ENCODE results near the gene LLCFC1. TPM values are rescaled to one million over a fixed set of nuclear protein-coding genes. Genes with fewer than 3 reads are reported as not detected.
"Not testable (repeated sequence)": the region's sequence is repeated elsewhere in the genome, so short reads cannot be mapped to it uniquely, and the experiment has no call there.

The LLCFC1 gene
- total RNA-seq, 1 donor from 2014 or later, result not detected

DNA sequence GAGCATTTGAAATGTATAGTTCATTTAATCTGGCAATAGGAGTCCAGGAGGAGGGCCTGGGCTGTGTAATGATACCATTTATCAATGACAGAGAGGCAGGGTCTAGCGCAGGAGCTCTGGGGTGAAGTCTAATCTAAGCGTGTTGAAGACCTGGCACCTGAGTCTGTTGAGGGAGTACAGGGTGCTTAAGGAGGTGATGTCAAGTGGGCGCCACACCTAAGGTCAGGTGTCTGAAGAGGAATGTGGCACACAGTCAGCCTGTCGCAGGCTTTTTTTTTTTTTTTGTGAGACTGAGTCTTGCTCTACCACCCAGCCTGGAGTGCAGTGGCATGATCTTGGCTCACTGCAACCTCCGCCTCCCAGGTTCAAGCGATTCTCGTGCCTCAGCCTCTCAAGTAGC lies 2.3 kb downstream of the LLCFC1 start:
- no peak for DNase-seq (ENCODE audit: low read depth, low spot score)

DNA sequence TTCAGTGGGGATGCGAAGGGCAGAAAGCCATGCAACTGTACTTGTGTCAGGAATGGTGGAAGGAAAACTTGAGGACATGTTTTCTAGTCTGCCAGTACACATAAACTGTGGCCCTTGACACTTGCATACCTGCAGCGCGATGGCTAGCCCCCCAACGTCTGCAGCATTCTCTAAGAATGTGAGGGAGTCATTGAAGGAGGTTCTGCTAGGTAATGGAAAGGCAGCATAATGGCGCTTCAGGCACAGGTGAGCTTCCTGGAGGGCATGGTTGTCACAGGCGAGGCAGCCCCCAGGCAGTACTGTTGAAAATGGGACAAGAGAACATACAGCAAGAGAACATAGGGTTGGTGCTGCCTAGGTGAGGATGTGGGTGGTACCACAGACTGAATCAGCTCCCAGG lies 3.5 kb downstream of the LLCFC1 start:
- no peak for DNase-seq (ENCODE audit: low read depth, low spot score)

DNA sequence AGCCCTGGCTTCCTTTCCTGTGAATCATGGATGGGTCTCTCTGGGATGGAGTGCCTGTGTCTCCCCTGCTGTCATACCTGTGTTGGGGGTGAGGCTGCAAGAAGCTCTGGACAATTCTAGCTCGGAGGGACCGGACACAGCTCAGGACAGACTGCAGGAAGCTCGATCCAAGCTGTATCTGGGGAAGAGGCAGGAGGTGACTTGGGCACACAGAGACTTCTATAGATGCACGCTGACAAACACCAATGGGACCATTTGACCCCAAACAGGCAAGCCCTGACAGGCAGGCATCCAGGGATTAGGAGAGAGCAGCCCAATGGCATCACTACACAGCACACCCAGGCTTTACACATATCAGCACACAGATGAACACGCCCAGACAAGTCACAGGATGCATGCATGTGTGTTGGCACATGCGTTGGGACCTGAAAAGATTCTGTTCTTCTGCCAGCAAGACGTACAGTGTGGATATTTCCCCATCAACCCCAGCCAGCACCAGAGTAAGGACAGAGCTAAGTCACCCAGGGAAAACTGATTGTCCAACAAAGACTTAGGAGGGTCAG lies 4.5 kb downstream of the LLCFC1 start:
- DNase-seq (ENCODE audit: low read depth, low spot score), result no peak

DNA sequence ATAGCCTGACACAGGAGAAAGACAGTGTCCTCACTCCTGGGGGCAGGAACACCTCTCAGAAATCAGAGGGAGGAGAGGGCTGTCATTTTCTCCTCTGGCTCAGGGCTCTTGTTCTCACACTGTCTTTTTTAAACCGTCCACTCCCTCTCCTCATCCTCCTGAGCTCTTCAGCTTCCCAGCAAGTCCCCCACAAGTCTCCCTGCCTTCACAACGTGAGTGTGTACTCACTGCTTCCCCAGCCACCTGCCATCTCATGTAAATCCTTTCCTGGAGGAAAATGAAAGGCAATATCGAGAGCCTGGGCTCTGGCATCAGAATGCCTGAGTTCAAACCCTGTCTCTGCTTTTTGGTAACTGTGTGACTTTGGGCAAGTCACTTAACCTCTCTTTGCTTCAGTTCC lies 5.7 kb downstream of the LLCFC1 start:
- no peak for DNase-seq (ENCODE audit: low read depth, low spot score)

DNA sequence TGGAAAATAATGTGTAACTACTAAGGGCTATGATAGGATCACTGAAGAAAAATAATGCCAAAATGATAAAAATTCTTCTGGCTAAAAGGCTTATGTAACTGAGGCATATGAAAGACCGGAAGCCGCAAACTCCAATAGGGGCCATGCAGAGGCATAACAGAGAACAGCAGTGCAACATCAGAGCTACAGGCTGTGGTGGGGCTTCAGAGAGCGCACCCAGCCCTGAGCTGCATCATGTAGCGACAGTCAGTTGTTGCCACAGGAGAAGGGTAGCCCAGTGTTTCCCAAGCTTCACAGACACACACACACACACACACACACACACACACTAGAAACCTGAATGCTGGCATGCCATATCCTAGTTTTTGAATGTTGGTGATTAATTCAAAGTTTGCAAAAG lies 9.3 kb downstream of the LLCFC1 start:
- DNase-seq (ENCODE audit: low read depth, low spot score), result no peak

DNA sequence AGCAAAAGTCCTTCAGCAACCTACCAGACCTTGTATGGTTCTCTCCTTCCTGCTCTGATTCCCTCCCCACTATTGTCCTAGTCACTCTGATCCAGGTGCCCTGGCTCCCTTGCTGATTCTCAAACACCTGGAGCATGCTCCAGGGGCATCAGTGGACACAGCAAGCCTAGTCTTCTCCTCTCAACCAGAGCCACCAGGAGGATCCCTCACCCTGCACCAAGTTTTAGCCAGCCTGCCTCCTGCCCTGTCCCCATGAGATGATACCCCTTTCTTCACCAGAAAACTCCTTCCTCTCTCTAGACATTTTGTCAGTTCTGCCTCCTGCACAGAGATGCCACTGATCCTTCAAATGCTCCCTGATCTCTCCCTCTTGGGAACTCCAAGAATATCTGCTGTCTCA lies 11.0 kb downstream of the LLCFC1 start:
- no peak for DNase-seq (ENCODE audit: low read depth, low spot score)

DNA sequence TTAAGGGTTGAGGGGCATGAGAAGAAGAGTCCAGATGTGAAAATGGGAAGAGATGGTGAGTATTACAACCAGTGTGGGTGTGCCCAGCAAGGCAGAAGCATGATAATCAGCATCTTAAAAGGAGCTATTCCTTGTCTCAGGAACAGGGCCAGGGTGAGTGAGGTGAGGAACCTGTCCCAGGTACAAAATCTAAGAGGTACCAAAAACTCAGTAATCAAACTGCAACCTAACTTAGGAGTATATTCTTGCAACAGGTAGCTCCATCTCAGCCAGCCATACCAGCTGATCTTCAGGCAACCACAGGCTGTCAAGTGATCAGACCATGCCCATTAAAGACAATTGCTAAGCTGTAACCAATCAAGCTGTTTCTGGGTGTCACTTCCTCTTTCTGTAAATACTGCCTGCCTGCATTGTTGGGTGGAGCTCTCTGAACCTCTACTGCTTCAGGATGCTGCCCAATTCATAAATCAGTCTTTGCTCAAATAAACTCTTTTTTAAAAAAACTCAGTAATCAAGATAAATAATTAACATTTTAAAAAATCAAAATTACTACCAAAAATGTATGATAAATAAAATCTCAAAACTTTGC lies 15.5 kb downstream of the LLCFC1 start:
- DNase-seq (ENCODE audit: low read depth, low spot score), result no peak

DNA sequence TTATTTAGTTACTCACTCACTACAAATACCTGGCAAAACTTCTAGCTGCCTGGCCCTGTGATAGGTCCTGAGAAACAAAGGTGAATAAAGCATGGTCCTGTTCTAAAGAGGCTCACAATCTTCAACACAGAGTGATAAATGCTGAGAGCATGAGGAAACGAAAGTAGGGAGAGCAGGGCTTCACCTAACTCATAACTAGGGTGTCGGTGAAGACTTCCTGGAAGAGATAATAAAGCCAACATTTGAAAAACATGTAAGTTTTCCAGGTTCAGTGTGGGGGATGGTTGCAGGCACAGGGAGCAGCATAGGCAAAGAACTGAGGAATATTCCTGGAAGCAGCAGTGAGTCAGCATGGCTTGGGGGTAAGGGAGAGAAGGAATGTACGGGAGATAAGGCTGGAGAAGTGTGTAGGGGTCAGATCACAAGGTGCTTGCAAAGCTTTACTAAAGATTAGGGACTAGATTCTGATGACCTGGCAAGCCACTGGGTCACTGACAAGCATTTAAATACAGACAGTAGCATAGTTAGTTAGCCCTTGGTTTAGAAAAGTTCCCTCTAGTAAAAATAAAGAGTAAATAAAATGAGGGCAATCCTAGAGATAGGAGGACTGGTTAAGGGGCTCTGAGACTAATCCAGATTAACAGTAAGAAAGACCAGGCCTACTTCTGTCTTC lies 17.8 kb downstream of the LLCFC1 start:
- DNase-seq (ENCODE audit: low read depth, low spot score), result no peak

DNA sequence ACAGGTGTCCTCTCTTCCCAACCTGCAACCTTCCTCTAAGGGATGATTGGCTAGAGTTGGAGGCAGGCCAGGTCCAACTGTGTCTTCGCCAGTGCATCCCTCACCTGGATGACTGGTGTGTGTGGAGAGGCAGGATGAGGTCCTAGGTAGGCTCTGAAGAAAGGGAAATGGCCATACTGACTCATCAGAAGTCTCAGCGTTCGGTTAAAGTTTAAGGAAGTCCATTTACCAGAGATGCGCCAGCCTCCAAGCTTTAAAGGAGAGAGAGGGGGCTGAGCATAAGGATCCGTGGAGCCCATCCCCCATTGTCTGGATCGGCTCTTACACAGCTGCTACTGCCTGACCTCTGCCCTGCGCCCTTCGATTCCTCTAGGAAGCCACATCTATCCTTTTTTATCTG lies 18.4 kb downstream of the LLCFC1 start:
- DNase-seq (ENCODE audit: low read depth, low spot score), result no peak

DNA sequence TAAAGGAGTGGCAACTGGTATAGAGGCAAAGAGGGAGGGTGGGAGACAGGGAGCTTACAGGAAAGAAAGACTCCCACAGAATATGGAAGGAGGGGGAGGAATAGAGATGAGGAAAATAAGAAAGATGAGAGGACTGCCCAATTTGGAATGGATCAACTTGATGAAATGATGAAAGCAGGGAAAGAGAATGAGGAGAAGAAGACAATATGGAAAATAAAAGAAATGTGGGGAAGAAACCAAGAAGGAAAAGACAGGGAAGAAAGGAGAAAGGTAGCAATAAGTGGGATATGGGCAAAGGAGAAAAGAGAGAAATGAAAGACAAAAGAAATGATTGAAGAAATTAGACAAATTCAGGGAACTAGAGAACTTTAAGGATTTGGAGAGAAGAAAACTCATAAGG lies 19.9 kb downstream of the LLCFC1 start:
- no peak for DNase-seq (ENCODE audit: low read depth, low spot score)

DNA sequence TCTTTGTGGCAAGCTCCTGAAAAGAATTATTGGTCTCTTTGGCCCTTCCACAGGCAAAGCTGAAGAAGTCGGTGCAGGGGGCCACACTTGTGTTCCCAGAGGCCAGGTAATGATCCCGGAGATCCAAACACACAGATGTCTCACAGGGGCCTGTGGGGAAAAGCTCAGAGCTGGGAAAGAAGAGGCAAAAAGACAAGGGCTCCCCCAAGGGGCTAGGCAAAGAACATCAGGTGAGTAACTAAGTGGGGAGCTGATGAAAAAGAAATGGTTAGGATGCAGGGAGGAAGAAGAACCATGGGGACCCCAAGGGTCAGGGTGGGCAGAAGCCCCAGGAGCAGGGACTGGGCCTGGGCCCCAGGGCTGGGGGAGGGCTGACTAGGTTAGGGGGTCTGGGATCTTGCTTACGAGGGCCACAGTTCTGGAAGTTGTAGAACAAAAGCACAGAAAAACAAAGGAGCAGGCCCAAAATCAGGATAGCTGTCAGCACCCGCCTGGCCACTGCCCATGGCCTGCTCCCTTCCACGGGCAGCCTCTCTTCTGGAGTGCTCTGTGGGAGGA lies 21.8 kb downstream of the LLCFC1 start:
- no peak for DNase-seq (ENCODE audit: low read depth, low spot score)

DNA sequence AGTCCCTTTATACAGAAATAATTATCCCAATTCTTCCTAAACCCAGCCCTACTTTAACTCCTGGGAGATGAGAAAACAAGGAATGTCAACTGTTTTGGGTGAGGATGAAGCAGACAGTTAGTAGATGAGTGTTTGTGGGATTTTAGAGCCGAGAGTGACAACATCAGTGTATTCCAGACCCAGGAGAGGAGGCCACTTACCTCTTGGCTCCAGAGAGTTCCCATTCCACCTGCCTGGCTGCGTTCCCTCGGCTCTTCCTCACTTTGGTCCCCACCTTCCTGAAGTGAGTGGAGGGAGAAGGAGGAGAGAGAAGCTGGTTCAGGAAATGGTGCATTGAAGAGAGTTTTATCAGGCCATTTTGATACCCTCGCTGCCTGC lies 22.3 kb downstream of the LLCFC1 start:
- DNase-seq (ENCODE audit: low read depth, low spot score), result no peak

DNA sequence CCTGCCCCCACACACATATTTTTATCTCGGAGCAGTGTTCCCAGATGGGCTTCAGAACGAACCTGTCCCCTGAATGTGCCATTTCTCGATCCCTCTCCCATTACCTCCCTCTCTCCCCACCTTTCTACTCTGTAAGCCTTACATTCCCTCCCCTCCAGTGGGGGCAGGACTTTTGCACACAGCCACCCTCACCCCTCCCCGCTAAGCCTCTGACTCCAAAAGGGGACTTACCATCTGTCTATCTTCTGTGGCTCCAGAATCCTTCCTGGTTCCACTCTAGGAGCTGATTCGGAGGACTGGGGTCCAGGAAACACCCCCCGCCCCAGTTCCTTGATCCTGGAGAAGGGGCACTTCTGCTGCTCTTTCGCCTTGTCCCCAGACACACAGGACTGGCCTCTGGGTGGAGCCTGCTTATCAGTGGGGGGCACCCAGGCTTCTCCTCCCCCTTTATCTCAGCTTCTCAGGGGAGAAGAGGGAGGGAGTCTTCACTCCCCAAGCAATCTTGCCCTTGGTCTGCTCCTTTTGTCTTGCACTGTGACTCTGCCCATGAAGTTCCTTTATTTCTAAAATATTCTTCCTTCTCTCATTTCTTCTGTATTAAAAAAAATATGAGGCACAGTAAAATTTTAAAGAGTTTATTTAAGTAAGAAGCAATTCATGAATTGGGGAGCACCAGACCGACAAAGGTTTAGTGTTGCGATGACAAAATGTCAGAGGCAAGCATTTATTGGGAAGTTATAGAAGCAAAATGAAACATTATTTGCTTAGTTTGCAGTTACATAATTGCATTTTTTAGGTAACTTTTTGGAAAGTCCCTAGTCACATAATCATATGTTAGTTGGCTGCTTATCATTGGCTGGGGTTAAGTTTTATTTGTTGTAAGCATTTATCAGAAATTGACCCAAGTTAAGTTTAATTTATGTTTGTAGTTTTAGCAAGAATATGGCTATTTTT lies 23.0 kb downstream of the LLCFC1 start, which contains the start of gene KEL:
Gene KEL, minus strand, starts transcription at position 391 of the 954 bp plus-strand sequence. Its CDS starts 157 bp downstream, at position 234.
- no peak for DNase-seq (ENCODE audit: low read depth, low spot score)

DNA sequence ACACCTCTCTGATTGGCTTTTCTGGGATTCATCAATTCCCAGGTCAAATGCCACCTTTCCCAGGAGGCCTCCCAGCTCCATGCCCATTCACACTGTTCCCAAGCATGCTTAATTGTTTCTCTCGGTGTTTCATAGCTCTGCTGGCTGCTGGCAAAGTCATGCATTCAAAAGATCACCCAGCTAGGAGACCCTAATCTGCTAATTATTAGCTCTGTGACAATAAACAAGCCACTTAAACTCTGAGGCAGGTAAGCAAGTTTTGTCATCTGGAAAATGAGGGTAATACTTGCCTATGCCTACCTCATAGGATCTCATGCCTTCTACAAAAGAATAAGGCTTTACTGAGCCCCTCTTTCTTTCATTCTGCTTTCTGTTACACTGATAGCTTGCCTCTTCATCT lies 23.7 kb downstream of the LLCFC1 start:
- DNase-seq (ENCODE audit: low read depth, low spot score), result no peak

DNA sequence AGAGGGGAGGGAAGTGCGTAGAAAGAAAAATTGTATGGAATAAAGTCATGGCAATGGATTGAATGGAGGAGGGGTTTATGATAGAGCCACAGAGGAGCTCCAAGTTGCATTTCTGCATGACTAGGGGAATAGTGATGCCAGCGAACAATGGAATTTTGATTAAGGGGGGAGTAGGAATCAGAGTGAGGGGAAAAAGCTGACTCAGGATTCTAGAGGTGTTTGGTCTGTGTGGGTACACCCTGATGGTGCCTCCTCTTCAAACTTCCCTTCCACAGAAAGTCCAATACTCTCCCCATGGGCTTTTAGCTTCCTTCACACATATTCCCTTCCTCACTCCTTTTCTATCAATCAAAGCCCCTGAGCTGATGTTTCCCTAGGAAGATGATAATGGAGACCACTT lies 24.7 kb downstream of the LLCFC1 start:
- no peak for DNase-seq (ENCODE audit: low read depth, low spot score)

DNA sequence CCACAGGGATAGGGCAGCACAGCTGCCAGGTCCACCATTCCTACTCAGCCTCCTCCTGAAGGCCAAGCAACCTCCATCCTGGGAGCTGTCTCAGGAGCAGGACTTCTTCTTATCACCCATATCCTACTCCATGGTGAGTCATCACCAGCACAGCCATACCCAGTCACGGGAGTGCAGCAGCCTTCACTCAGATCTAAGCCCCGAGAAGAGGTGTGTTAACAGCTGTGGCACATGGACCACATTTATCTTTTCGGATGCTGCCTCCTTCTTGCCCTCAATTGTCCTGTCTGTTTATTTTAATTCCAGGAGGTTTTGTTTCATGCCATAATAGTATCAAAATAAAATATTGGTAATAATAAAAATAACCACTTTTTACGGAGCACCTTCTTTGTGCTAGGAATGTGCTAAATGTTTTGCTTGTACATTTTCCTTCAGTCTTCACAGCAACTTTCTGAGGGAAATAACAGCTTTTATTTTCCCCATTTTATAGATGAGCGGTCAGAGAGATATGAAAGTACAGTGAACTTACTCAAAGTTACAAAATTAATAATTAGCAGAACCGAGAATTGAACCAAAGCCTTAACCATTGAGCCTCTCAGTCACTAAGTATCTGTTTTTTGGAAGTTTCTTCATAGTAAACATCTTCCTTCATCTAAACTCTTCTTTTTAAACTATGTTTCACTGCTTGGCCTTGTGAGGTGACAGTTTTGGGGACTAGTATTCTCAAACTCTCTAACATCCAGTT lies 25.4 kb downstream of the LLCFC1 start:
- no peak for DNase-seq (ENCODE audit: low read depth, low spot score)

DNA sequence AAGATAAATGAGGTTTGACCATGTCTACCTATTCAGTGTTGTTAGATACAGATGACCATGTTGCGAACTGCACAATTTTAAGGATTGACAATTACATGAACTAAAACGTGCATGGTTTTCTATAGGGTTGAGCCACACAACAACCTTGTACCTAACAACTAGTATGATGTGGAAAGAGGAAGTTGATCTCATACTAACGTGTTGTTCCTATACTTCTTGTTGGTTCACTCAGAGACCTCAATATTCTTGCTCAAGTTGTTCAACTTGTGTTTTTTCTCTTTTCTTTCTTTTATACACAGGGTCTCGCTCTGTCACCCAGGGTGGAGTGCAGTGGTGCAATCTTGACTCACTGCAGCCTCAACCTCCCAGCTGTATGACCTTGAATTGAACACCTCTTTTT lies 28.9 kb downstream of the LLCFC1 start:
- no peak for DNase-seq (ENCODE audit: low read depth, low spot score)

DNA sequence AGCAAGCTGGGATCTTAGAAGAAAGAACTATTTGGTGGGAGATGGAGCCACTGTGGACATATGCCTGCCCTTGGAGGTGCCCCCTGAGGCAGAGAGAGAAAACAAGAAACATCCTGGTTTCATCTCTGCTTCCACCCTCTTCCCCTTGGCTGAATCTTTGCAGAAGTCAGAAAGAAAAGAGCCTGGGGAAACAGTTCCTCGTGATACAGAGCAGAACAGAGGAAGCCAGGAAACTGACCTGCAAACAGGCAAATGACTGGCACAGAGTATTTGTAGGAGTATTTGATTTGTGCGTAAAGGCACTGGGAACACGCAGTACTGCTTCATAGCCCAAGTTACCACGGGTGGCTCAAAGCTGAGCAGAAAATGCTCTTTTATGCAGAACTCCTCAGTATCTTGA lies 29.9 kb downstream of the LLCFC1 start:
- no peak for DNase-seq (ENCODE audit: low read depth, low spot score)

DNA sequence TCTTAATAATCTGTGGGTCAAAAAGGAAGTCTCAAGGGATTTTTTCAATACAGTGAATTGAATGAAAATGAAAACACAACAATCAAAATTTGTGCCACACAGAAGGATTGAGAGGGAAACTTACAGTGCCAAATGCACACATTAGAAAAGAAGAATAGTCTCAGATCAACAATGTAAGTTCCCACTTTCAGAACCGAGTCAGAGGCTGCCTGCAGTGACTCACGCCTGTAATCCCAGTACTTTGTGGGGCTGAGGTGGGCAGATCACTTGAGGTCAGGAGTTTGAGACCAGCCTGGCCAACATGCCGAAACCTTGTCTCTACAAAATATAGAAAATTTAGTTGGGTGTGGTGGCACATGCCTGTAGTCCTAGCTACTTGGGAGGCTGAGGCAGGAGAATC lies 35.3 kb downstream of the LLCFC1 start:
- DNase-seq (ENCODE audit: low read depth, low spot score), result no peak

DNA sequence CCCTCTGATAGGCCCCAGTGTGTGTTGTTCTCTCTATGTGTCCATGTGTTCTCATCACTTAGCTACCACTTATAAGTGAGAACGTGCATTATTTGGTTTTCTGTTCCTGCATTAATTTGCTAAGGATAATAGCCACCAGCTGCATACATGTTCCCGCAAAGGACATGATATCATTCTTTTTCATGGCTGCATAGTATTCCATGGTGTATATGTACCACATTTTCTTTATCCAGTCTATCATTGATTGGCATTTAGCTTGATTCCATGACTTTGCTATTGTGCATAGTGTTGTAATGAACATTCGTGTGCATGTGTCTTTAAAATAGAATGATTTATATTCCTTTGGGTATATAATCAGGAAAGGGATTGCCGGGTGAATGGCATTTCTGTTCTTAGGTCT lies 39.1 kb downstream of the LLCFC1 start:
- not testable (repeated sequence) for DNase-seq (ENCODE audit: low read depth, low spot score)

DNA sequence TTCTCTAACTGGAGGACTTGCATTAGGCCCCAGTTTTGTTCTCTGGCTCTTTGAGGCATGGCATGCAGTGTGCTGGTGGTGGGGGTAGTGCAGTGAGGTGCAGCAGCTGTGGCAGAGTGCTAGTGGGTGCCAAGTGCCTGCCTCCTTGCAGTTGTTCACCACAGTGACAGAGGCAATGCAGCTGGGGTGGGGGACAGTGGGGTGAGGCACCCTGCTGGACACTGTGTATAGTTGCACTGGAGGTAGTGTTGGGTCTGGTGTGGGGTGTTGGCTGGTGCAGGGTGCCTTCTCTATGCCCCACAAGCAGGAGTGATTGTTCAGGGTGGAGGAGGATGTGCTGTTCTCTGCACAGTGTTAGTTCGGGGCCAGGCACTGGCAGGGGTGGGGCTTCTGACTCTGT lies 44.5 kb downstream of the LLCFC1 start:
- DNase-seq (ENCODE audit: low read depth, low spot score), result no peak
